Hepatocyte (in vitro differentiated cells): ENCODE results near the gene SHROOM1. TPM values are rescaled to one million over a fixed set of nuclear protein-coding genes. Genes with fewer than 3 reads are reported as not detected.

Experiments
- DNase-seq: peaks from one replicate; pipeline ENCODE4 v3.0.0-alpha.2; 2016; ENCODE audit warnings: low spot score
- H2AFZ ChIP-seq: fragments of 200-600 bp; sonication (generic); 2 replicates; pipeline ENCODE4 v1.6.0; 2016; ENCODE audit warnings: antibody characterized with exemption, mild to moderate bottlenecking
- H3K27ac ChIP-seq: fragments of 200-600 bp; sonication (generic); 2 replicates; pipeline ENCODE4 v1.5.1; 2016; ENCODE audit warnings: mild to moderate bottlenecking
- H3K27me3 ChIP-seq: fragments of 200-600 bp; sonication (generic); 2 replicates; pipeline ENCODE4 v1.6.1; 2016
- H3K36me3 ChIP-seq: fragments of 200-600 bp; sonication (generic); replicated peaks from 2 replicates; pipeline ENCODE4 v1.5.1; 2016; ENCODE audit warnings: low read depth; ENCODE audit not compliant: insufficient read depth
- H3K4me1 ChIP-seq: fragments of 200-600 bp; sonication (generic); 2 replicates; pipeline ENCODE4 v1.5.1; 2016; ENCODE audit warnings: mild to moderate bottlenecking, moderate library complexity; ENCODE audit not compliant: insufficient read depth
- H3K4me2 ChIP-seq: fragments of 200-600 bp; sonication (generic); 2 replicates; pipeline ENCODE4 v1.6.0; 2016
- H3K4me3 ChIP-seq: fragments of 200-600 bp; sonication (generic); 2 replicates; pipeline ENCODE4 v1.5.1; 2016; ENCODE audit warnings: mild to moderate bottlenecking
- H3K79me2 ChIP-seq: fragments of 200-600 bp; sonication (generic); 2 replicates; pipeline ENCODE4 v1.6.0; 2017; ENCODE audit warnings: mild to moderate bottlenecking
- H3K9me2 ChIP-seq: fragments of 200-600 bp; sonication (generic); replicated peaks from 2 replicates; pipeline ENCODE4 v1.6.0; 2017; ENCODE audit warnings: mild to moderate bottlenecking; ENCODE audit not compliant: insufficient read depth
- H3K9me3 ChIP-seq: fragments of 200-600 bp; sonication (generic); 2 replicates; pipeline ENCODE4 v1.5.1; 2016; ENCODE audit warnings: low read depth, mild to moderate bottlenecking
- H4K20me1 ChIP-seq: fragments of 200-600 bp; sonication (generic); 2 replicates; pipeline ENCODE4 v1.6.0; 2016; ENCODE audit warnings: mild to moderate bottlenecking; ENCODE audit not compliant: insufficient read depth, poor library complexity, severe bottlenecking
- CTCF ChIP-seq: fragments of 200-600 bp; sonication (generic); IDR thresholded peaks from 2 replicates; pipeline ENCODE4 v1.5.1; 2016; ENCODE audit warnings: antibody characterized with exemption, mild to moderate bottlenecking; ENCODE audit not compliant: poor library complexity
- EZH2 ChIP-seq: fragments of 200-600 bp; sonication (generic); IDR thresholded peaks from 2 replicates; pipeline ENCODE4 v1.6.1; 2016; ENCODE audit warnings: antibody characterized with exemption, mild to moderate bottlenecking, borderline replicate concordance
- EZH2phosphoT487 ChIP-seq: fragments of 200-600 bp; sonication (generic); IDR thresholded peaks from one replicate; pipeline ENCODE4 v1.6.1; 2018; ENCODE audit warnings: antibody characterized with exemption, mild to moderate bottlenecking, low read depth, moderate library complexity; ENCODE audit not compliant: unreplicated experiment, severe bottlenecking
- WGBS: methylation state at CpG from one replicate; pipeline ENCODE4 v1.1.6; 2016; ENCODE audit warnings: low lambda C conversion rate; ENCODE audit errors: missing lambda C conversion rate; 5-methylcytosine and 5-hydroxymethylcytosine counted together
- polyA plus RNA-seq: library from polyadenylated mRNA; unstranded; fragments of >200 nt; fragmentation: Nextera tagmentation; extraction: Ambion mirVana; gene quantifications from 2 replicates; pipeline ENCODE4 v1.2.1, GENCODE V29; 2016
- total RNA-seq: library from RNA; depleted of rRNA; stranded (reverse); fragments of >200 nt; gene quantifications from 2 replicates; pipeline ENCODE4 v1.2.3, GENCODE V29; 2014

SHROOM1 gene
- total and polyA plus RNA-seq, 2 experiments from 2014 or later, result 10.0 to 19.2 TPM

GRCh38 chr5:132813599-132814502 lies 16.6 kb downstream of the SHROOM1 start:
- peak overlapping the region; percentile 48 for H3K27ac ChIP-seq
- 3% methylated on average over 85 of the region's 110 CpGs for WGBS
- H3K9me3 ChIP-seq, result no peaks in the 10 kb centered on the region
- no peaks in the 10 kb centered on the region for H4K20me1 ChIP-seq
- H3K9me2 ChIP-seq, result no peaks in the 10 kb centered on the region
- peaks cover 17% of the 10 kb centered on the region for H3K27me3 ChIP-seq
- no peaks in the 10 kb centered on the region for H3K36me3 ChIP-seq
- TF ChIP-seq EZH2phosphoT487 (peak; percentile 19), CTCF (no peak), EZH2 (peak; percentile 32)
- peak overlapping the region; percentile 60 for H3K4me3 ChIP-seq
- peak; percentile 65 for DNase-seq
- H3K4me1 ChIP-seq, result peaks cover 20% of the 10 kb centered on the region
- H3K4me2 ChIP-seq, result peak overlapping the region; percentile 90
- no peaks in the 10 kb centered on the region for H3K79me2 ChIP-seq
- peak overlapping the region; percentile 87 for H2AFZ ChIP-seq

- WGBS, result 6% methylated on average over 22 of the region's 68 CpGs
- peak within 1 kb of the TSS; percentile 60 for H3K4me3 ChIP-seq
- H3K9me3 ChIP-seq, result no peaks in the 10 kb centered on the region
- no peaks in the 10 kb centered on the region for H3K9me2 ChIP-seq
- peak within 1 kb of the TSS; percentile 87 for H2AFZ ChIP-seq
- TF ChIP-seq EZH2phosphoT487 (no peak), CTCF (no peak), EZH2 (no peak)
- peak within 1 kb of the TSS; percentile 90 for H3K4me2 ChIP-seq
- H3K27me3 ChIP-seq, result peaks cover 17% of the 10 kb centered on the region
- H3K36me3 ChIP-seq, result no peaks in the 10 kb centered on the region
- H3K79me2 ChIP-seq, result no peaks in the 10 kb centered on the region
- peak; percentile 64 for DNase-seq
- H4K20me1 ChIP-seq, result no peaks in the 10 kb centered on the region
- peak within 1 kb of the TSS; percentile 48 for H3K27ac ChIP-seq
- peaks cover 27% of the 10 kb centered on the region for H3K4me1 ChIP-seq
Observed at GRCh38 chr5:132812781-132813598, 17.5 kb downstream of the SHROOM1 start, which contains the start of gene SOWAHA. Gene SOWAHA, plus strand, starts transcription at chr5:132813302. Its CDS starts 320 bp downstream, at chr5:132813622.

- H2AFZ ChIP-seq, result peak overlapping the region; percentile 87
- WGBS, result 69% methylated on average over 18 of the region's 18 CpGs
- no peaks in the 10 kb centered on the region for H3K36me3 ChIP-seq
- no peak overlapping the region for H3K4me3 ChIP-seq
- no peaks in the 10 kb centered on the region for H3K9me3 ChIP-seq
- H3K27ac ChIP-seq, result no peak overlapping the region
- no peaks in the 10 kb centered on the region for H3K79me2 ChIP-seq
- no peaks in the 10 kb centered on the region for H4K20me1 ChIP-seq
- H3K4me1 ChIP-seq, result peaks cover 33% of the 10 kb centered on the region
- H3K4me2 ChIP-seq, result peak overlapping the region; percentile 90
- DNase-seq, result no peak
- peaks cover 17% of the 10 kb centered on the region for H3K27me3 ChIP-seq
- TF ChIP-seq EZH2phosphoT487, result no peak
- TF ChIP-seq EZH2, result no peak
- TF ChIP-seq CTCF, result no peak
- no peaks in the 10 kb centered on the region for H3K9me2 ChIP-seq
Observed at GRCh38 chr5:132812123-132812765, 18.2 kb downstream of the SHROOM1 start.
